HepG2 (cell line): Measurements from ENCODE around the gene CYP27B1. TPM values are rescaled to one million over a fixed set of nuclear protein-coding genes. Genes with fewer than 3 reads are reported as not detected.

Experiments
- ATF7-NPFF ChIP-seq: sonication (generic); formaldehyde crosslinking; IDR thresholded peaks from 2 replicates; pipeline ENCODE4 v1.8.1; 2023; ENCODE audit warnings: mild to moderate bottlenecking, low read depth, missing genetic modification reagents, moderate library complexity
- HNRNPH1 ChIP-seq: fragments of 200-400 bp; formaldehyde crosslinking; optimal IDR thresholded peaks from 2 replicates; pipeline ENCODE3; 2017; ENCODE audit warnings: mild to moderate bottlenecking, low read depth, low read length
- HOXA7 ChIP-seq: sonication (generic); formaldehyde crosslinking; IDR thresholded peaks from 2 replicates; pipeline ENCODE4 v1.8.1; 2022; ENCODE audit warnings: mild to moderate bottlenecking, missing genetic modification reagents, moderate library complexity
- NAIF1 ChIP-seq: sonication (generic); formaldehyde crosslinking; IDR thresholded peaks from 2 replicates; pipeline ENCODE4 v1.5.0; 2020; ENCODE audit warnings: mild to moderate bottlenecking, missing genetic modification reagents, borderline replicate concordance
- PATZ1 ChIP-seq: sonication (generic); formaldehyde crosslinking; IDR thresholded peaks from 2 replicates; pipeline ENCODE4 v1.4.0; 2020; ENCODE audit warnings: missing genetic modification reagents
- PCBP2 ChIP-seq: fragments of 200-400 bp; formaldehyde crosslinking; optimal IDR thresholded peaks from 2 replicates; pipeline ENCODE3; 2018; ENCODE audit warnings: low read length, low read depth; ENCODE audit not compliant: poor library complexity, severe bottlenecking
- SATB2 ChIP-seq: sonication (generic); formaldehyde crosslinking; IDR thresholded peaks from 2 replicates; pipeline ENCODE4 v1.5.0; 2020; ENCODE audit warnings: missing genetic modification reagents
- U2AF2 ChIP-seq: fragments of 200-400 bp; formaldehyde crosslinking; IDR thresholded peaks from 2 replicates; pipeline ENCODE4 v1.6.1; 2017; ENCODE audit warnings: low read depth, mild to moderate bottlenecking, low read length
- XRCC5 ChIP-seq: fragments of 200-400 bp; formaldehyde crosslinking; optimal IDR thresholded peaks from 2 replicates; pipeline ENCODE3; 2017; ENCODE audit warnings: mild to moderate bottlenecking, low read length
- YEATS2 ChIP-seq: sonication (generic); formaldehyde crosslinking; IDR thresholded peaks from 2 replicates; pipeline ENCODE4 v1.4.0; 2020; ENCODE audit warnings: missing genetic modification reagents, borderline replicate concordance
- ZNF282 ChIP-seq: fragments of 450-650 bp; IDR thresholded peaks from 2 replicates; pipeline ENCODE4 v1.6.1; 2018; ENCODE audit not compliant: partially characterized antibody
- ZNF3 ChIP-seq: IDR thresholded peaks from 2 replicates; pipeline ENCODE4 v1.7.0; 2017; ENCODE audit warnings: inconsistent platforms
- ZNF335 ChIP-seq: sonication (generic); formaldehyde crosslinking; IDR thresholded peaks from 2 replicates; pipeline ENCODE4 v1.4.0; 2020; ENCODE audit warnings: missing genetic modification reagents
- ZNF383 ChIP-seq: sonication (generic); formaldehyde crosslinking; IDR thresholded peaks from 2 replicates; pipeline ENCODE4 v1.4.0; 2020; ENCODE audit warnings: missing genetic modification reagents, mild to moderate bottlenecking, borderline replicate concordance
- ZNF451 ChIP-seq: sonication (generic); formaldehyde crosslinking; IDR thresholded peaks from 2 replicates; pipeline ENCODE4 v1.5.0; 2020; ENCODE audit warnings: mild to moderate bottlenecking, missing genetic modification reagents
- ZNF513 ChIP-seq: sonication (generic); formaldehyde crosslinking; conservative IDR thresholded peaks from 2 replicates; pipeline ENCODE4 v1.5.0; 2020; ENCODE audit warnings: missing genetic modification reagents
- ZNF580 ChIP-seq: IDR thresholded peaks from 2 replicates; pipeline ENCODE4 v1.6.1; 2016; ENCODE audit warnings: low read depth, borderline replicate concordance
- ZNF75D ChIP-seq: sonication (generic); formaldehyde crosslinking; IDR thresholded peaks from 2 replicates; pipeline ENCODE4 v1.8.1; 2023; ENCODE audit warnings: missing genetic modification reagents, mild to moderate bottlenecking, borderline replicate concordance
- ZNF770 ChIP-seq: sonication (generic); formaldehyde crosslinking; IDR thresholded peaks from 2 replicates; pipeline ENCODE4 v1.5.0; 2020; ENCODE audit warnings: mild to moderate bottlenecking, missing genetic modification reagents
- ZNF781 ChIP-seq: sonication (generic); formaldehyde crosslinking; IDR thresholded peaks from 2 replicates; pipeline ENCODE4 v1.5.1; 2020; ENCODE audit warnings: borderline replicate concordance, mild to moderate bottlenecking, missing genetic modification reagents; ENCODE audit errors: not compliant biosample characterization
- ZNF839 ChIP-seq: sonication (generic); formaldehyde crosslinking; IDR thresholded peaks from 2 replicates; pipeline ENCODE4 v1.4.0; 2020; ENCODE audit warnings: missing genetic modification reagents, mild to moderate bottlenecking, borderline replicate concordance
- ZSCAN25 ChIP-seq: sonication (generic); formaldehyde crosslinking; IDR thresholded peaks from 2 replicates; pipeline ENCODE4 v1.8.0; 2022; ENCODE audit warnings: mild to moderate bottlenecking, missing genetic modification reagents
- polyA plus RNA-seq, 8 experiments: library from polyadenylated mRNA; depleted of rRNA in 3 of 8; stranded (reverse) in 7 of 8; unstranded in 1 of 8; fragments of >200 nt; fragmentation: Illumina TruSeq in 4 of 8; extraction: Trizol in 4 of 8; gene quantifications; 2 replicates each; pipeline versions ENCODE4 v1.2.1 to v1.2.3, GENCODE V29; 2011 to 2016; ENCODE audit warnings: low read depth in 4 of 8, missing spikeins in 1 of 8, mixed read lengths in 1 of 8; ENCODE audit not compliant: insufficient read depth in 1 of 8
- total RNA-seq, 5 experiments: library from RNA; depleted of rRNA; stranded (reverse); fragments of >200 nt; fragmentation: Illumina TruSeq; extraction: Trizol; gene quantifications; 2 replicates each; pipeline ENCODE4 v1.2.3, GENCODE V29; 2016; ENCODE audit warnings: low read depth in 1 of 5

The CYP27B1 gene
- total and polyA plus RNA-seq, 2 of the 13 experiments (the other 11 are each of a cell fraction or from before 2014, with no cell fraction given) = 2.3 to 3.0 TPM

- no peak for TF ChIP-seq ZNF513 (CRISPR knock-in tag)
- no peak for TF ChIP-seq ZNF3 (CRISPR knock-in tag)
- peak; percentile 87 for TF ChIP-seq ZNF770 (CRISPR knock-in tag)
- TF ChIP-seq XRCC5 = no peak
- TF ChIP-seq ZNF335 = no peak
- no peak for TF ChIP-seq SATB2
- no peak for TF ChIP-seq ZNF839 (CRISPR knock-in tag)
- no peak for TF ChIP-seq ZNF781 (CRISPR knock-in tag)
- TF ChIP-seq HOXA7 (CRISPR knock-in tag) = no peak
- no peak for TF ChIP-seq NAIF1 (CRISPR knock-in tag)
- TF ChIP-seq ZNF580 (CRISPR knock-in tag) = 0 out of 2 replicates have a peak, but pooled peaks have one; percentile 15
- TF ChIP-seq ZNF383 (CRISPR knock-in tag) = no peak; the same call in 1 of the 2 replicates
- no peak for TF ChIP-seq ZNF75D (CRISPR knock-in tag)
- no peak for TF ChIP-seq U2AF2
- TF ChIP-seq ZSCAN25 = 0 out of 2 replicates have a peak, but pooled peaks have one; percentile 20
- TF ChIP-seq ATF7-NPFF (CRISPR knock-in tag) = no peak
- TF ChIP-seq PATZ1 (CRISPR knock-in tag) = peak; percentile 46
- no peak for TF ChIP-seq ZNF451
- TF ChIP-seq ZNF282 = no peak
- no peak; the same call in 1 of the 2 replicates for TF ChIP-seq YEATS2 (CRISPR knock-in tag)
- TF ChIP-seq HNRNPH1 = no peak
- TF ChIP-seq PCBP2 = no peak
These were observed 5.8 kb upstream of the CYP27B1 start, which contains the start of gene EEF1AKMT3 (continued) for GRCh38 chr12:57772429-57773322.
